H1 (cell line): ENCODE data around the gene CACNB1. TPM values are rescaled to one million over a fixed set of nuclear protein-coding genes. Genes with fewer than 3 reads are reported as not detected.

Experiments used
- BCL11A ChIP-seq, 2 experiments: IDR thresholded peaks; one replicate each; pipeline ENCODE4 v1.6.1; 2011; ENCODE audit warnings: low read depth in 2 of 2, low read length in 2 of 2, mild to moderate bottlenecking in 2 of 2
- FOSL1 ChIP-seq: IDR thresholded peaks from 2 replicates; pipeline ENCODE4 v1.6.1; 2011; ENCODE audit warnings: mild to moderate bottlenecking, low read depth, low read length, moderate library complexity; ENCODE audit not compliant: insufficient read depth
- MAX ChIP-seq: IDR thresholded peaks from 2 replicates; pipeline ENCODE4 v1.6.1; 2012; ENCODE audit warnings: inconsistent platforms
- NANOG ChIP-seq: IDR thresholded peaks from 2 replicates; pipeline ENCODE4 v1.6.1; 2011; ENCODE audit warnings: low read length, low read depth, mild to moderate bottlenecking, inconsistent platforms; ENCODE audit not compliant: insufficient read depth, poor library complexity, severe bottlenecking
- SP2 ChIP-seq: IDR thresholded peaks from 2 replicates; pipeline ENCODE4 v1.6.1; 2012; ENCODE audit warnings: mild to moderate bottlenecking, low read length, inconsistent platforms
- polyA plus RNA-seq, 7 experiments: library from polyadenylated mRNA; depleted of rRNA in 3 of 7; stranded (reverse) in 5 of 7; unstranded in 2 of 7; fragments of >200 nt in 5 of 7; fragments of 200-250 nt in 2 of 7; gene quantifications; 1 replicate in 5 of 7; 2 replicates in 1 of 7; 4 replicates in 1 of 7; pipeline versions ENCODE4 v1.2.1 to v1.2.3, GENCODE V29; 2011 to 2013; ENCODE audit warnings: missing spikeins in 2 of 7, mixed read lengths in 2 of 7
- total RNA-seq: library from RNA; stranded (reverse); fragmentation: NEBNext Ultra II Directional; extraction: Animal tissue kit (Norgen Biotek cat#: 25700); gene quantifications from 2 replicates; pipeline ENCODE4 v1.2.1, GENCODE V29; 2021
- TF ChIP-seq, protein P1 (sequence below): IDR thresholded peaks from 2 replicates; pipeline ENCODE4 v1.6.1; 2012; ENCODE audit warnings: inconsistent platforms

Gene CACNB1
- total and polyA plus RNA-seq, 2 of the 8 experiments (the other 6 are each of a cell fraction or from before 2014, with no cell fraction given), result 7.2 to 17.8 TPM

GRCh38 chr17:39177256-39177655 lies 20.2 kb downstream of the CACNB1 start (continued):
- TF ChIP-seq MAX (peak; percentile 61), SP2 (peak; percentile 36; the same call in 1 of the 2 replicates), FOSL1 (no peak), BCL11A (IDR thresholded peaks at IDR 0.05; ENCODE audit: low read depth in 2 of 2, low read length in 2 of 2) (no peak), NANOG (no peak)
- TF ChIP-seq, protein P1, sequence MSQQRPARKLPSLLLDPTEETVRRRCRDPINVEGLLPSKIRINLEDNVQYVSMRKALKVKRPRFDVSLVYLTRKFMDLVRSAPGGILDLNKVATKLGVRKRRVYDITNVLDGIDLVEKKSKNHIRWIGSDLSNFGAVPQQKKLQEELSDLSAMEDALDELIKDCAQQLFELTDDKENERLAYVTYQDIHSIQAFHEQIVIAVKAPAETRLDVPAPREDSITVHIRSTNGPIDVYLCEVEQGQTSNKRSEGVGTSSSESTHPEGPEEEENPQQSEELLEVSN, result peak; percentile 75
- TF ChIP-seq, all 59 proteins: peak for 6
